NCI-H2196 (cell line): ENCODE results near the gene ACAT1.
"Not testable (repeated sequence)": the region's sequence is repeated elsewhere in the genome, so short reads cannot be mapped to it uniquely, and the experiment has no call there.

ENCODE experiments used
- DNase-seq: peaks from one replicate; lab custom pipeline; 2025; ENCODE audit not compliant: unreplicated experiment; lab: John Stamatoyannopoulos, UW

Gene ACAT1

GRCh38 chr11:108121274-108122155 is at the start of gene ACAT1:
TSS of gene ACAT1 (plus strand) at chr11:108121567. CDS start at chr11:108121607, 40 bp downstream.
- DNase-seq: peak; percentile 98

GRCh38 chr11:108084811-108085210 is 36.6 kb upstream of the ACAT1 start:
- no peak for DNase-seq

- no peak for DNase-seq
Measured at GRCh38 chr11:108085672-108086071, 35.7 kb upstream of the ACAT1 start.

- DNase-seq: no peak
Measured at GRCh38 chr11:108092134-108092533, 29.2 kb upstream of the ACAT1 start.

GRCh38 chr11:108093128-108093904 is 28.1 kb upstream of the ACAT1 start:
- DNase-seq: peak; percentile 55

GRCh38 chr11:108097179-108097578 is 24.2 kb upstream of the ACAT1 start:
- no peak for DNase-seq

GRCh38 chr11:108101090-108101775 is 20.1 kb upstream of the ACAT1 start:
- no peak for DNase-seq

- no peak for DNase-seq
Measured at GRCh38 chr11:108111126-108111525, 10.2 kb upstream of the ACAT1 start.

GRCh38 chr11:108112057-108112456 is 9.3 kb upstream of the ACAT1 start:
- DNase-seq: peak; percentile 77

GRCh38 chr11:108115500-108116140 is 5.7 kb upstream of the ACAT1 start:
- peak; percentile 93 for DNase-seq

- peak; percentile 51 for DNase-seq
Measured at GRCh38 chr11:108117746-108118371, 3.5 kb upstream of the ACAT1 start.

- DNase-seq: not testable (repeated sequence)
Measured at GRCh38 chr11:108120936-108121273, 462 bp upstream of the ACAT1 start.

- DNase-seq: no peak
Measured at GRCh38 chr11:108122166-108122628, 830 bp downstream of the ACAT1 start.

GRCh38 chr11:108125096-108125495 is 3.7 kb downstream of the ACAT1 start:
- no peak for DNase-seq

- DNase-seq: no peak
Measured at GRCh38 chr11:108128772-108129171, 7.4 kb downstream of the ACAT1 start.

GRCh38 chr11:108131993-108132392 is 10.6 kb downstream of the ACAT1 start:
- DNase-seq: no peak

GRCh38 chr11:108132993-108133538 is 11.7 kb downstream of the ACAT1 start:
- not testable (repeated sequence) for DNase-seq

- peak; percentile 12 for DNase-seq
Measured at GRCh38 chr11:108135845-108136544, 14.6 kb downstream of the ACAT1 start.

GRCh38 chr11:108137212-108137611 is 15.8 kb downstream of the ACAT1 start:
- no peak for DNase-seq

GRCh38 chr11:108142304-108142703 is 20.9 kb downstream of the ACAT1 start:
- no peak for DNase-seq
